Activated CD4-positive, alpha-beta memory T cell treated with anti-CD3 and anti-CD28 coated beads, Interleukin-2, amount 10 ng/mL, durations not matched to agents 7 days and 5 days (primary cell): ENCODE data around the gene CRKL. TPM values are rescaled to one million over a fixed set of nuclear protein-coding genes. Genes with fewer than 3 reads are reported as not detected.
"Not testable (repeated sequence)": the region's sequence is repeated elsewhere in the genome, so short reads cannot be mapped to it uniquely, and the experiment has no call there.

Experiments used
- CTCF ChIA-PET: fragments of 350-600 bp; sonication (Branson Sonifier 250); formaldehyde crosslinking; loops from one replicate; lab custom pipeline; 2021; ENCODE audit warnings: antibody characterized with exemption, inconsistent platforms; lab: Charles Lee
- POLR2A ChIA-PET: fragments of 350-600 bp; sonication (Branson Sonifier 250); formaldehyde crosslinking; loops from one replicate; lab custom pipeline; 2021; ENCODE audit warnings: antibody characterized with exemption; lab: Charles Lee
- DNase-seq: peaks from one replicate; pipeline ENCODE4 v3.0.0-alpha.2; 2020
- H3K27ac Mint-ChIP-seq: one replicate; pipeline ENCODE4 v1.8.0; 2021; ENCODE audit warnings: mild to moderate bottlenecking, mixed read lengths
- H3K27me3 Mint-ChIP-seq: one replicate; pipeline ENCODE4 v1.8.0; 2021; ENCODE audit warnings: mixed read lengths
- H3K36me3 Mint-ChIP-seq: one replicate; pipeline ENCODE4 v1.8.0; 2021; ENCODE audit warnings: low read depth, mixed read lengths
- H3K4me1 Mint-ChIP-seq: one replicate; pipeline ENCODE4 v1.8.0; 2021; ENCODE audit warnings: mixed read lengths
- H3K4me3 Mint-ChIP-seq: one replicate; pipeline ENCODE4 v1.8.0; 2021; ENCODE audit warnings: mild to moderate bottlenecking, mixed read lengths
- H3K9me3 Mint-ChIP-seq: one replicate; pipeline ENCODE4 v1.8.0; 2021; ENCODE audit warnings: mixed read lengths
- total RNA-seq, 2 experiments: library from RNA; stranded (reverse); gene quantifications; one replicate each; pipeline ENCODE4 v1.2.3, GENCODE V29; 2021

CRKL gene
- total RNA-seq, 2 experiments from 2014 or later: 84.8 to 88.2 TPM

DNA sequence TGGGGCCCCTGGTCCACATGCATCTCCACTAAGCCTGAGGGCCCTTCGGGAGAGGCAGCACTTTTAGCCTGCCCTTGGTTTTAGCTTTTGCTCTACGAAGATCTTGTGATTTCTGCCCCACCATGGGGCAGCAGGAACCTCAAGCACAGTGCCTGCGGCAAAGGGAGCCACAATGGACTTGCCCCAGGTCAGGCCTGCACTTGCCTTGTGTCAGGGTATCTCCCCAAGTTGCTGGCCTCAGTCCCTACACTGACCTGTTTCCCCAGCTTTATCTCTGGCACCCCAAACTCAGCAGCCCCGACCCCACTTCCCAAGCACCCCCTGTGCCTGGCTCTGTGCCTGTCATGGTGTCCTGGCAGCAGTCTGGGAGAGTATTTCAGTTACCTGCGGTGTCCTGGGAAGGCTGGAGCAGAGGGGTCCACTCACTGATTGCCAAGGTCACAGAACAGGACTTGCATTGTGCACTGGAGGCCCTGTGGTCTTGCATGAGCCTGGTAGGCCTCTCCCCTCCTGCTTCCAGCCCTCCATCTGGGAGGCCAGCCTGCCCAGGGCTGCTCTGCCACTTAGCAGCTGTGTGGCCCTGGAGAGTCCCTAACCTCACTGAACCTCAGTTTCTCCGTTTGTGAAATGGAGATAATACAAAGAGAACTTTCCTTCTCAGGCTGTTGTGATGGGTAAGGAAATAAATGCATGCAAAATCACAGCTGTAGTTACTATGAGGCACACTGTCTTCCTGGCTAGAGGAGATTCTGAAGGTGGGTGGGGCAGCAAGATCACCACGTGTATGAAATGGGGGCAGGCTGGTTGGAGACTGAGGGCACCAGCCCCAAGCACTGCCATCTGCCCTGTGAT is 46.2 kb downstream of the CRKL start:
- peaks cover 5% of the 10 kb centered on the region for H3K4me1 Mint-ChIP-seq
- no peaks in the 10 kb centered on the region for H3K9me3 Mint-ChIP-seq
- H3K4me3 Mint-ChIP-seq: no peak overlapping the region
- ChIA-PET CTCF (no interaction called here), POLR2A (no interaction called here)
- no peak for DNase-seq
- no peak overlapping the region for H3K27ac Mint-ChIP-seq
- peaks cover 25% of the 10 kb centered on the region for H3K27me3 Mint-ChIP-seq
- no peaks in the 10 kb centered on the region for H3K36me3 Mint-ChIP-seq

GRCh38 chr22:20964090-20964798 is 47.0 kb downstream of the CRKL start:
- Mint-ChIP-seq H3K9me3 (no peaks in the 10 kb centered on the region), H3K36me3 (no peaks in the 10 kb centered on the region), H3K27me3 (peaks cover 25% of the 10 kb centered on the region), H3K4me1 (peaks cover 5% of the 10 kb centered on the region), H3K27ac (no peak overlapping the region), H3K4me3 (no peak overlapping the region)
- POLR2A ChIA-PET: no interaction called here
- DNase-seq: no peak
- CTCF ChIA-PET: no interaction called here

- H3K4me1 Mint-ChIP-seq: peaks cover 5% of the 10 kb centered on the region
- no peak overlapping the region for H3K27ac Mint-ChIP-seq
- no peaks in the 10 kb centered on the region for H3K9me3 Mint-ChIP-seq
- DNase-seq: no peak
- H3K36me3 Mint-ChIP-seq: no peaks in the 10 kb centered on the region
- peaks cover 25% of the 10 kb centered on the region for H3K27me3 Mint-ChIP-seq
- H3K4me3 Mint-ChIP-seq: no peak overlapping the region
- ChIA-PET CTCF (no interaction called here), POLR2A (no interaction called here)
These were observed 47.5 kb downstream of the CRKL start for GRCh38 chr22:20964799-20965103.

DNA sequence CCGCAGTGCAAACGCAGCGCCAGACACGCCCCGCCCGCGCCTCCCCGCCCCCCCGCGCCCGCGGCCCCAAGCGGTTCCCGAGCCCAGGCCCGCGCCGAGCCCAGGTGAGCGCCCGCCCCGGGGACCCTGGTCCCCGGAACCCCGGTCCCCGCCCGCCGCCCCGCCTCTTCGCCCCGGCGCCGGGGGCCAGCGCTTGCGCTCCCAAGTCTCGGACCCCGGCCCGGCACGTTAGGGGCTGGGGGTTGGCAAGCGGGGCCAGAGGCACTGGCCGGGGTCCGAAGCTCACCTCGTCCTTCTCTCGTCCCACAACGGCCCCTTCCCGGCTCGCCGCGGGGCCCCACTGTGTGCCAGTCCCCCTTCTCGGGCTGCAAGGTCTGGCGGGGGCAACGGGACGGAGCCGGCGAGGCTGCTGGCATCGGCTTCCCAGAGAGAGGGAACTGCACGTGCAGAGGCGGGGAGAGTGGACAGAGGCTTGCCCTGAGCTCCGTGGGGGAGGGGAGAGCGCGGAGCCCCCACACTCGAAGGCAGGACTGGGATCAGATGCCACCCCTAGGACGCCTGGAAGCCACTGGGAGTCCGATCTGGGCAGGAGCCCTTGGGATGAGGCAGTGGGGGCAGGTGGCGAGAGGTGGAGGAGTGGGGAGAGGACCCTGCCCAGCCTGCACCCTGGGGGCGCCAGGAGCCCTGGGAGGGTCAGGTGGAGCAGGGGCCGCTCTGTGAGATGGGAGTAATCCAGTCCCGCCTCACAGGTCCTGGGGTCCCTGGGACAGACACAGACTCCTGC is 48.1 kb downstream of the CRKL start:
- H3K4me3 Mint-ChIP-seq: no peak overlapping the region
- no peaks in the 10 kb centered on the region for H3K9me3 Mint-ChIP-seq
- DNase-seq: no peak
- H3K36me3 Mint-ChIP-seq: no peaks in the 10 kb centered on the region
- H3K27ac Mint-ChIP-seq: no peak overlapping the region
- H3K27me3 Mint-ChIP-seq: peaks cover 21% of the 10 kb centered on the region
- ChIA-PET POLR2A (no interaction called here), CTCF (no interaction called here)
- peaks cover 5% of the 10 kb centered on the region for H3K4me1 Mint-ChIP-seq

DNA sequence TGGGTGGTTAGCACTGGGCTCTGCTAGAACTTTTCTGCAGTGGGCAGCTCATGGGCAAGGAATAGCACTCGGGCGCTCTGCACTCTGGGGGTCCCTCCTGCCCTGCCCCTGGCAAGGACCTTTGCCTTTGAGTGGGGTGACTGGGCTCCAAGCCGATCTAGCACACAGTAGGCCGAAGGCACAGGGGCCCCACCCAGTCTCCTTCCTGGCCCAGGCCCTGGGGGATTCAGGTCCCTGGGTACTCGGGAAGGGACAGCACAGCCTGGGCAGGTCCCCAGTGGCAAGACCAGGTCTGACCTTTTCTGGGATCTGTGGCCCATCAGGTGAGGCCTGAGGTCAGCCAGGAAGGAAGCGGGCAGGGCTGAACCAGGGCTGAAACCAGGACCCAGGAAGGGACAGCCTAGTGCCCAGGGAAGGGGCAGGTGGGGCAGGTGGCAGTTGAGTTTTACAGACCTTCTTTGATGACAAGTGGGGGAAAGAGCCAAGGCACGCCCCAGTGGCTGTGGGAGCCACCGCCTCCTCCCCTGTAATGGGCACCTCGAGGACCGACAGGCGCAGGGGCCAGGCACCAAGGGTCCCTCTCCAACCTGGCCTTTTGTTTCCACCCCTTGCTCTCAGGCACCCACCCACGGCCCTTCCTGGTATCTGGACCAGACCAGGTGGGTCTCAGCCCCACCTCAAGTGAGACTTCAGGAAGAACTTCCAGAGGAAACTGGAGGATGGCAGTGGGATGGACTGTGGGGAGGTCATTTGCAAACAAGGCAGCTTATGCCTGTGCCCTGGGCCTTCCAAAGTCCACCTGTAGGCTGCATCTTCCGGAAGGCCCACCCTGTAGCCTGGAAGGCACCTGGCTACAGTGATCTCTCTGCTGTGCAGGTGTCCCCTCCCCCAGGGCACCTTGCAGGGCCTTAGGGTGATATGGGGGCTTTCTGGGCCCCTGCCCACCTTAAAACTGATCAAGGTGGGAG is 49.0 kb downstream of the CRKL start:
- Mint-ChIP-seq H3K27ac (no peak overlapping the region), H3K4me1 (peaks cover 5% of the 10 kb centered on the region), H3K27me3 (peaks cover 17% of the 10 kb centered on the region), H3K36me3 (no peaks in the 10 kb centered on the region), H3K9me3 (no peaks in the 10 kb centered on the region), H3K4me3 (no peak overlapping the region)
- ChIA-PET CTCF (no interaction called here), POLR2A (no interaction called here)
- no peak for DNase-seq

DNA sequence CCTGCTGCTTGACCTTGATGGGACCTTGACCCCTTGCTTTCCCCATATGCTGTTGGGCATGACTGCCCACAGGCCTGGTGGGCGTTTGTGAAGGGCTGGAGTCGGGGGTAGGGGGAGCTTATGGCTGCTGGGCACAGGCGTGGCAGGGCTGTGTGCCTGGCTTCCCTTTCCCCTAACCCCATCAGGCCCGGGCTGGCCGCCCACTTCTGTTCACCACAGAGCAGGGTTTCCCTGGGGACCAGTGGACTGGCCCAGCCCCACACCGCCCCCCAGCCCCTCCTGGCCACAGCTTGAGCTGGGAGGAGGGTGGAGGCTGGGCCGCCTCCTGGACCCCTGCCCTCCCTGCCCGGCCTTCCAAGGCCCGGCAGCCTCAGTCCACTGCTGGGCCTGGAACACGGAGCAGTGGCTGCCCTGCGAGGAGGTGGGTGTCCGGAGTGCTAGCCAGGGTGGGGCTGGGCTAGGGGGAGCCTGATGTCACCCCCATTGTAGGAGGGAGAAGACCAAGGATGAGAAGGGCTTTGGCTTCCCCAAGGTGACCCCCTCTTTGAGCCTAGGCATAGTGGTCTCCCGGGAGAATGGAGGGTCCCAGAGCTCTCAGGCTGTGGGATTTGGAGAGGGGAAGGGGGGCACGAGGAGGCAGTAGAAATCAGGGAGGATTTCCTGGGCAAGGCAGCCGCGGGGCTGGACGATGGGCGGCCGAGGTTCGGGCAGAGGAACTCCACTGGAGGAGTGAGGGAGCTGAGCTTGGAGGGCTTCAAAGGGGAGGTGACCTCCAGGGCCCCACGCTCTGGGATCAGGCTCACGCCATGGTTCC is 49.9 kb downstream of the CRKL start, which contains the start of gene AIFM3:
TSS of gene AIFM3 (plus strand) at position 373 of the 814 bp plus-strand sequence. CDS start 690 bp downstream, outside the sequence.
- H3K27ac Mint-ChIP-seq: no peak within 1 kb of the TSS
- H3K4me3 Mint-ChIP-seq: no peak within 1 kb of the TSS
- H3K9me3 Mint-ChIP-seq: no peaks in the 10 kb centered on the region
- POLR2A ChIA-PET: no interaction called here
- peaks cover 17% of the 10 kb centered on the region for H3K27me3 Mint-ChIP-seq
- CTCF ChIA-PET: no interaction called here
- H3K36me3 Mint-ChIP-seq: no peaks in the 10 kb centered on the region
- H3K4me1 Mint-ChIP-seq: peaks cover 5% of the 10 kb centered on the region
- DNase-seq: no peak

GRCh38 chr22:20967697-20968211 is 50.5 kb downstream of the CRKL start:
- H3K36me3 Mint-ChIP-seq: no peaks in the 10 kb centered on the region
- H3K27ac Mint-ChIP-seq: no peak overlapping the region
- H3K27me3 Mint-ChIP-seq: peaks cover 17% of the 10 kb centered on the region
- DNase-seq: no peak
- H3K4me1 Mint-ChIP-seq: peaks cover 5% of the 10 kb centered on the region
- ChIA-PET CTCF (no interaction called here), POLR2A (no interaction called here)
- no peaks in the 10 kb centered on the region for H3K9me3 Mint-ChIP-seq
- H3K4me3 Mint-ChIP-seq: no peak overlapping the region

DNA sequence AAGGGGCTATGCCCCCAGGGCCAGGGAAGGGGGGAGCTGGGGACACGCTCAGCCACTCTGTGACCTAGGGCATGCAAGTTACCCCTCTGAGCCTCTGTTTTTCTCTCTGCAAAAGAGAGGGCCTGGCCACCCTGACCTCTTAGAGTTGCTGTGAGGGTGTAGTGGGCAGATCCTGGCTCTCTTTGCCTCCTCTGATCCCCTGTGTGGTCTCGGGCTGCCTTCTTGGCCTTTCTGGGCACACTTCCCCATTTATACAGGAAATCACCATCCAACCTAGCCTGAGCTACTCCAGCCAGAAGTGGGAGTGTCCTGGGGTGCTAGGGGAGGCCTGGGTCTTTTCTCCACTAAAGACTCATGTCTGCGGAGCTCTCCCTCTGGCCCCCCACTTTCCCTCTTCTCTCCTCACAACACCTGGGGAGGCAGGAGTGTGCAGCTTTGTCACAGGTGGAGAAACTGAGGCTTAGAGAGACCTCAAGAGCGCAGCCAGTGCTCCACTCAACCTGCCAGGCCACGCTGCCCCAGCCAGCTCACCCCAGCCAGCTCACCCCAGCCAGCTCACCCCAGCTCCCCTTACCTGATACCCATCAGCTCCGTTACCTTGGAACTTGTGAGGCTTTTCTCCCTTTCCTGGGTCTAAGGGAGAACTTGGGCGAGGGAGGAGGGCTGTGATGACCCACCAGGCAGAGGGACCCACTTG is 51.2 kb downstream of the CRKL start:
- Mint-ChIP-seq H3K36me3 (no peaks in the 10 kb centered on the region), H3K27me3 (peaks cover 17% of the 10 kb centered on the region), H3K4me1 (peaks cover 5% of the 10 kb centered on the region), H3K4me3 (no peak overlapping the region), H3K27ac (no peak overlapping the region), H3K9me3 (no peaks in the 10 kb centered on the region)
- CTCF ChIA-PET: interaction anchor here (1.3 kb wide), 1 partner anchor 10 kb away, joined by 3 read pairs; no protein-coding TSS in a partner anchor
- DNase-seq: no peak
- POLR2A ChIA-PET: interaction anchor here (0.5 kb wide), 1 partner anchor 843 kb away, joined by 3 read pairs; no protein-coding TSS in a partner anchor

DNA sequence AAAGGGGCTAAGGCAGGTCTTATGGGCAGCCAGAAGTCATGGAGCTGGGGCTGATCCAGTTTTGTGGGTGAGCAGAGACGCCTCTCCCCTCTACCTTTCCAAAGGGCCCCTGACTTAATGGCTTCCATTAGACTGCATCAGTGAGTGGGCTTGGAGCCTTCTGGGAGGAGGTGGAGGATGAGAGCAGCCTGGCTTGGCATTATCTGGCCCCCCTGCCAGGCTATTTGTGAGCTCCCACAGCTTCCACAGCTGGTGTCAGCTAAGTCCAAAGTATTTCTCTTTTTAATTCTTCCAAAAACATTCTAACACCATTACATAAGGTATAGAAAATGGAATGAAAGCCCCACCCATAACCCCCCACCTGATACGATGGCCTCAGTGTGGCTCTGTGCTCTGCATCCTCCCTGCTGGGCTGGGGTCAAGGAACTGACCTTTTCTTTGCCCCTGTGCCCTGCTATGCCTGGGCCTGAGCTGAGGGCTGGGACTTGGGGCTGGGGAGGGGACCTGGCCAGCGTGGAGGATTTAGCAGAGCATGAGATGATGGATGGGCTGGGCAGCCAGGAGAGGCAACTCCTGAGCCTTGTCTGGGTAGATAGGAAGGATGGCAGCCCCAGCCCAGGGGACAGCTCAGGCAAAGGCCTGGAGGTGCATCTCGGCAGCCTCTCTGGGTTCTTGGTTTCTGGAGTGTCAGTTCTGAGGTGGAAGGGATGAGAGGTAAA is 53.9 kb downstream of the CRKL start:
- POLR2A ChIA-PET: no interaction called here
- H3K9me3 Mint-ChIP-seq: no peaks in the 10 kb centered on the region
- CTCF ChIA-PET: interaction anchor here (1.5 kb wide), 1 partner anchor 10 kb away, joined by 5 read pairs; no protein-coding TSS in a partner anchor
- no peak for DNase-seq
- no peaks in the 10 kb centered on the region for H3K4me1 Mint-ChIP-seq
- no peaks in the 10 kb centered on the region for H3K36me3 Mint-ChIP-seq
- no peak overlapping the region for H3K4me3 Mint-ChIP-seq
- H3K27me3 Mint-ChIP-seq: peaks cover under 1% of the 10 kb centered on the region
- H3K27ac Mint-ChIP-seq: no peak overlapping the region

DNA sequence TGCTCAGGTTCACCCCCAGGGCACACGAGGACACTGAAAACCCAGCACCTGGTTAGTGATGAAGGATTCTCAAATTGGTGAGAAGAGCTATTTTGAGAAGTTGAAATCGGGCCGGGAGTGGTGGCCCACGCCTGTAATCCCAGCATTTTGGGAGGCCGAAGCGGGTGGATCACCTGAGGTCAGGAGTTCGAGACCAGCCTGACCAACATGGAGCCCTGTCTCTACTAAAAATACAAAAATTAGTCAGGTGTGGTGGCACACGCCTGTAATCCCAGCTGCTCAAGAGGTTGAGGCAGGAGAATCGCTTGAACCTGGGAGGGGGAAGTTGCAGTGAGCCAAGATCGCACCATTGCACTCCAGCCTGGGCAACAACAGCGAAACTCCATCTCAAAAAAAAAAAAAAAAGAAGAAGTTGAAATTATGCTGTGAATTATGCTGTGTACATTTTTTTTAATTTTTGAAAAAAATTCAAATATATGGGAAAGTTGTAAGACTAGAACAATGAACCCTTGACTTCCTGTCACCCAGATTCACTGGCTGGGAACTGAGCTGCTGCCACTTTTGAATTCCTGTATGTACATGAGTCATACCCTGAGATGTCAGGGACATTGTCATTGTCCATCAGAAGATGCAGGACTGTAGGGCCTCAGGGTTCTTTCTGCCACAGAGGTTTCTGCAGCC is 54.9 kb downstream of the CRKL start:
- H3K27me3 Mint-ChIP-seq, DNase-seq, H3K27ac Mint-ChIP-seq, H3K4me1 Mint-ChIP-seq, H3K9me3 Mint-ChIP-seq, CTCF ChIA-PET, H3K36me3 Mint-ChIP-seq, H3K4me3 Mint-ChIP-seq: not testable (repeated sequence)
- POLR2A ChIA-PET: interaction anchor here (1.0 kb wide), 1 partner anchor 8 kb away, joined by 3 read pairs; no protein-coding TSS in a partner anchor
